Posterior cingulate gyrus (tissue), 11 donors: ENCODE results near the gene SEPTIN5.

Source experiments
- DNase-seq, 10 donors: peaks; one replicate each; pipeline versions ENCODE4 v3.0.0 to v3.0.0-alpha.2; 2020 to 2021; ENCODE audit warnings: mixed read lengths in 3 of 10
- intact Hi-C: fragments of 100-400 bp; cut with DNase I; formaldehyde crosslinking; loops from one replicate; pipeline ENCODE4 v1.15.1; 2023

Gene SEPTIN5

GRCh38 chr22:19757140-19757984 is 43.1 kb downstream of the SEPTIN5 start:
- intact Hi-C loops = no loop called here

GRCh38 chr22:19757985-19758895 is 43.9 kb downstream of the SEPTIN5 start:
- intact Hi-C loops = no loop called here
- no peak for DNase-seq

More at GRCh38 chr22:19757140-19757984, 43.1 kb downstream of the SEPTIN5 start:
- no peak for DNase-seq

- no peak for DNase-seq
- intact Hi-C loops = no loop called here
Observed at GRCh38 chr22:19758896-19759426, 44.7 kb downstream of the SEPTIN5 start.

- intact Hi-C loops = no loop called here
Observed at GRCh38 chr22:19759427-19760057, 45.2 kb downstream of the SEPTIN5 start.

GRCh38 chr22:19760058-19760950 is 46.0 kb downstream of the SEPTIN5 start, which contains the start of gene TBX1:
TBX1 (plus strand) TSS chr22:19760778; CDS start chr22:19760844, 66 bp downstream.
- intact Hi-C loops = no loop called here

More at GRCh38 chr22:19759427-19760057, 45.2 kb downstream of the SEPTIN5 start:
- DNase-seq = no peak

GRCh38 chr22:19760951-19761724 is 46.8 kb downstream of the SEPTIN5 start:
- intact Hi-C loops = no loop called here

More at GRCh38 chr22:19760058-19760950, 46.0 kb downstream of the SEPTIN5 start, which contains the start of gene TBX1:
- no peak for DNase-seq

GRCh38 chr22:19761725-19762567 is 47.6 kb downstream of the SEPTIN5 start:
- DNase-seq = no peak
- intact Hi-C loops = no loop called here

More at GRCh38 chr22:19760951-19761724, 46.8 kb downstream of the SEPTIN5 start:
- no peak for DNase-seq

GRCh38 chr22:19762568-19763457 is 48.5 kb downstream of the SEPTIN5 start:
- intact Hi-C loops = no loop called here
- DNase-seq = no peak

GRCh38 chr22:19763458-19764298 is 49.4 kb downstream of the SEPTIN5 start:
- intact Hi-C loops = no loop called here
- no peak for DNase-seq

GRCh38 chr22:19764299-19764593 is 49.9 kb downstream of the SEPTIN5 start:
- no peak for DNase-seq
- intact Hi-C loops = no loop called here

- DNase-seq = peak in 1 of 10 donors; percentile 68
- intact Hi-C loops = no loop called here
Observed at GRCh38 chr22:19764636-19765476, 50.6 kb downstream of the SEPTIN5 start.

- intact Hi-C loops = no loop called here
- peak in 1 of 10 donors; percentile 52 for DNase-seq
Observed at GRCh38 chr22:19765477-19766239, 51.4 kb downstream of the SEPTIN5 start.

- intact Hi-C loops = no loop called here
- peak in 1 of 10 donors; percentile 56 for DNase-seq
Observed at GRCh38 chr22:19766240-19766510, 51.9 kb downstream of the SEPTIN5 start.
